Lung microvascular endothelial cell (primary cell): ENCODE measurements around the gene FDXACB1. TPM values are rescaled to one million over a fixed set of nuclear protein-coding genes. Genes with fewer than 3 reads are reported as not detected.
"Not testable (repeated sequence)": the region's sequence is repeated elsewhere in the genome, so short reads cannot be mapped to it uniquely, and the experiment has no call there.

Experiments
- DNase-seq, 2 donors: peaks; one replicate each; pipeline versions ENCODE4 v3.0.0 to v3.0.0-alpha.2; 2010; ENCODE audit warnings: low read depth in 2 of 2
- total RNA-seq: library from RNA; depleted of rRNA; stranded (reverse); fragments of >200 nt; gene quantifications from 2 replicates; pipeline ENCODE4 v1.2.1, GENCODE V29; 2014

The FDXACB1 gene
- total RNA-seq, 1 donor from 2014 or later = 2.0 TPM

DNA sequence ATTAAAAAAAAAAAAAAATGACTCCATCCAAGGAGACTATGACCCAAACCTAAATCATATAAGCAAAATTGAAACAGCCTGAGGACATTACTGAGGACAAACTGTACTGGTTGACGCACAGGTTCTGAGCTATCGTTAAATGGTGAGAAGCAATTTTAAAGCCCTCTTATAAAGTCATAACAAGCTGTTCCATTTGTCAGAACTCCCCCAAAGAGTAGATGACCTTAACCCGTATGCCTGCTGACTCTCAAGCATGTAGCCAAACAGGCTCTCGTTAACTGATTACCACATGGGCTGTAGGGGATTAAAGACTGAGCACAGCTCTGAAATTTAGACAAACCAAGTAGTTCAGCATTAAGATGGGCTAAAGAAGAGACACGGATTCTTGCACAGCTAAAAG, 30.4 kb upstream of the FDXACB1 start:
- DNase-seq = no peak

DNA sequence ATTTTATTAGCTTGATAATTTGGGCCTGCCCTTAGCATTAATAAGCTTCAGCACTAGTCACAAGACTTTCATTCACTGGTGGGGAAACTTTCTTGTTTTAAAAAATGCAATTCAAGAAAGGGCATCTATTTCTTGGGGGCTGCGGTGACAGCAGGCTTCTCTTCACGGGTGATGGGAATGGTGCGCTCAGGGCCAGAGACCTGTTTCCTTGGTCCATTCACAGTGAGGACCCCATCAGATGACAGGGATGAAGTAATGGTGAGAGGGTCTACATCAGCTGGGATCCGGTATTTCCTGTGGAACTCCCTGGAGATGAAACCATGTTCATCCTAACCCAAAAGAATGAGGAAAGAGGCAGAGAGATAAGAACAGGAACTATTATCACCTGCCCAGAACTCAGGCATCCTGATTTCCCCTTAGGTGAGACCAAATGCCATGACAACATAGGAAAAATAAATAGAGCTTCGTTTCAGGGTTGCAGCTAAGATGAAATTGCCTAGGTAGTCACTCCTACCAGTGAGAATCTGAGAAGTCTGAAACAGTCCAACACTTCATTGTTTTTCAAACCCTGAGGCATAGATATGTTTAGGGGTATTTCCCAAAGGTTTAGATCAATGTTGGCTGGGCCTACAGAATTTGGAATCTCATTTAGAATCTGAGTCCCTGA, 29.8 kb upstream of the FDXACB1 start:
- no peak for DNase-seq

DNA sequence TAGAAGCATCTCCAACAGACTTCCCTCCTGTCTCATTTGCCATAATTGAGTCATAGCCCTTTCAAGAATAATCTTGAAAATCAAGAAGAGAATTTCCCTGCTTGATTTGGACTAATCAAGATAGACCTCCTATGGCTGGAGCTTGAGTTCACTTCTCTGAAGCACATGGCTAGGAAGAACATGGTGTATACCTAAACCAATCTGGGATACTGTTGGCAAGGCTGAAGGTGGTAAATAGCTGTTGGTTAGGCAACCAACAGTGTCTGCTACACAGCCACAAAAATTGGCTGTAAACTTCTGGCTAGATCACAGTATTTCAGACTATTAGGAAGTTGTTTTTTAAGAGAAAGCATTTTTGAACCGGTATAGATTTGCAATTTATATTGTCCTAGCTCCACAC, 27.7 kb upstream of the FDXACB1 start:
- no peak for DNase-seq

DNA sequence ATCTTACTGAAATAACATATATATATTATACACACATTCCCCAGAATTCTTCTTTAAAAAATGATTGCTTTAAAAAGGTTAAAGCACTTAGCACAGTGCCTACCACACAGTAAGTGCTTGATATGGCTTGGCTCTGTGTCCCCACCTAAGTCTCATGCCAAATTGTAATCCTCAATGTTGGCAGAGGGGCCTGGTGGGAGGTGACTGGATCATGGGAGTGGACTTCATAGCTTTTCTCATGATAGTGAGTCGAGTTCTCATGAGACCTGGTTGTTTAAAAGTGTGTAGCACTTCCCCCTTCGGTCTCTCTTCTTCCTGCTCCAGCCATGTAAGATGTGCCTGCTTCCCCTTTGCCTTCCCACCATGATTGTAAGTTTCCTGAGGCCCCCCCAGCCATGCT, 26.4 kb upstream of the FDXACB1 start:
- no peak for DNase-seq

DNA sequence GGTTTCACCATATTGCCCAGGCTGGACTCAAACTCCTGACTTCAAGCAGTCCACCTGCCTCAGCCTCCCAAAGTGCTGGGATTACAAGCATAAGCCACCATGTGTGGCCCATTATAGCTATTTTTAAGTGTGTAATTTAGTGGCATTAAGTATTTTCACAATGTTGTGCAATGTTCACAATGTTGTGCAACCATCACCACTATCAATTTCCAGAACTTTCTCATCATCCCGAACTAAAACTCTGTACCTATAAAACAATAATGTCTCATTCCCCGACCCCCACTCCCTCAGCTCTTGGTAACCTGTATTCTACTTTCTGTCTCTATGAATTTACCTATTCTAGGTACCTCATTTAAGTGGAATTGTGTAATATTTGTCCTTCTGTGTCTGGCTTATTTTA, 7.9 kb upstream of the FDXACB1 start:
- no peak for DNase-seq

DNA sequence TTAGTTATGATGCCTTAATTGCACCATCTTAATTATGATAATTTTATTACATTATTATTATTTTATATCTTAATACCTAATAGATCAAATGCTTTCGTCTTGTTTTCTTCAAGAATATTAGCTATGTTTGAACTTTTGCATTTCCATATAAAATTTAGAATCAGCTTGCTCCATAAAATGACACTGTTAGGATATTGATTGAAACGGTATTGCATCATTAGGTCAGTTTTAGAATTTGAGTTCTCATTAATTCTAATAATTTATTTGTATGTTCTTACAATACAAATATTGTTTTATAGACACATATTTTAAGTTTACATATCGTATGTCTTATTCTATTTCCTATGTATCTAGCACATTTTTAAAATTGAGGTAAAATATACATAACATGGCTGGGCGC, 7.1 kb upstream of the FDXACB1 start:
- no peak for DNase-seq

DNA sequence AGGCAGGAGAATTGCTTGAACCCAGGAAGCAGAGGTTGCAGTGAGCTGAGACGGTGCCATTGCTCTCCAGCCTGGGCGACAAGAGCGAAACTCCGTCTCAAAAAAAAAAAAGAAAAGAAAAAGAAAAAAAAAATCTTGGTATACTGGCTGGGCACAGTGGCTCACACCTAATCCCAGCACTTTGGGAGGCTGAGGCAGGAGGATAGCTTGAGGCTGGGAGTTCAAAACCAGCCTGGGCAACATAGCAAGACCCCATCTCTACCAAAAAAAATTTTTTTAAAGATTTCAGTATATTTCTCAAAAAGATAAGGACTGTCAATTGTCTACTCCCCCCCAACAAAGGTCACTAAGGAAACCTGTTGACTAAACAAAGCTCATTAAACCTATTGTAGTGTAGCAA, 6.1 kb upstream of the FDXACB1 start:
- DNase-seq = not testable (repeated sequence)

DNA sequence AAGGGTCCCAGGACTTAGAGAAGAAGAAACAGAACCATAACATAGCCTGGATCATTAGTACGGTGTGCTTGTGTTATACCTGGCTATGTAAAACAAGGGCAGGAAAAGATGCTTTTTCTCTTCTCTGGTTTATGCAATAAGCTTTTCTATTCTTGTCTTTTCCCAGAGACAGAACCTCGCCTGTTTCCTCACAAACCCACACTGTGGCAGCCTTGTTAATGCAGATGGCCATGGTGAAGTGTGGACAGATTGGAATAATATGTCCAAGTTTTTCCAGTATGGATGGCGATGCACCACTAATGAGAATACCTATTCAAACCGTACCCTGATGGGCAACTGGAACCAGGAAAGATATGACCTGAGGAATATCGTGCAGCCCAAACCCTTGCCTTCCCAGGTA, 3.2 kb upstream of the FDXACB1 start:
- DNase-seq = no peak

DNA sequence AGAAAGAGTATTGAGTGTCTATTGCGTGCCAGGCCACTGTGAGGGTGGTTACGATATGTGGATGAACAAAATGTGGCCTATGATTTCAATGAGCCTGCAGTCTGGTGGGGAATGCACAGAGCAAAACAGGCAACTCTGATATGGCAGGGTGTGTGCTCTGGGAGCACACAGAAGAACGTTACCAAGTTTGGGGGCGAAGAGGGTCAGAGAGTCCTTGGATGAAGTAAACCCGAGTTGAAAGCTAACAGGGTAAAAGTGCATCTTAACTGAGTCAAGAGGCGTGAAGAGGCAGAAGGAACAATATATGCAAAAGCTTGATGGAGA, 634 bp upstream of the FDXACB1 start:
- DNase-seq = no peak

DNA sequence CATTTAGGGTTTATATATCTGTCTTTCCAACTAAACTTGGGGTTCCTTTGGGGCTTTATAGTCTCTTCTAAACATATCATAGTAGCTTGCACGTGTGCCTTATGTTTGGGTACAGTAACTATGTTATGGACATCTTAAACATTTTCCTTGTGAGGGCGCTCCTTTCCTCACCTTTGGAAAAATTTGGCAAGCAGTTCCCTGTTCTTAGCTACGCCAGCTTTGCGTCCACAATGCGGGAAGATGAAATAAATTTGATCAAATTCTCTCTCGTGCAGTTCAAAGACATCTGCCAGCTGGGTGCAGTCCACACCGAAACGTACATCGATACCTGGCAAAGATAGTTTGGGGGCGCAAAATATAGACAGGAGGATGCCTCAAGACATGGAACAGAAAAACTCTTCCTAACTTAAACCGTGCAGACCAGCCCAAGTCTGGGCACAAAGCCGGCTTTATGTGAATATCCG, 548 bp downstream of the FDXACB1 start:
- DNase-seq = peak in 1 of 2 donors; percentile 18

DNA sequence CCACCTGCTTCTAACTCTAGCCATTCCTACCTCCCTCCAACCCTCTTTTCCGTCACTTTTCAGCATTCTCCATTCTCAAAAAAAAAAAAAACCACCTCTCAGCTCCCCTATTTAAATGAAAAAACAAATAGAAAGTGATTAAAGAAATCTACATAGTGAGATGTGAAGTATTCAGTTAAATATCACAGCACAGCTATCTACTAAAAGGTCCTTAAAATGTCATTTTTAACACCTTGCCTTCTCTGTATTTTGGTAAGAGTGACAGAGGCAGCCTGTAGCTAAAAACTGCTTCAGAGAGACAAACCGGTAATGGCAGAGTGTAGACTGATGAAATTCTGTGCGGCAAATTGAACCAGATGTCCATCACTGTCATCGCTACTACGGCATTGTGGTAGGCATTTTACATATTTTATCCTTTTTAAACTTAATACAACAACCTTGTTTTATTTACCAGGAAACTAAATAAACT, 7.2 kb downstream of the FDXACB1 start:
- peak in 1 of 2 donors; percentile 20 for DNase-seq

DNA sequence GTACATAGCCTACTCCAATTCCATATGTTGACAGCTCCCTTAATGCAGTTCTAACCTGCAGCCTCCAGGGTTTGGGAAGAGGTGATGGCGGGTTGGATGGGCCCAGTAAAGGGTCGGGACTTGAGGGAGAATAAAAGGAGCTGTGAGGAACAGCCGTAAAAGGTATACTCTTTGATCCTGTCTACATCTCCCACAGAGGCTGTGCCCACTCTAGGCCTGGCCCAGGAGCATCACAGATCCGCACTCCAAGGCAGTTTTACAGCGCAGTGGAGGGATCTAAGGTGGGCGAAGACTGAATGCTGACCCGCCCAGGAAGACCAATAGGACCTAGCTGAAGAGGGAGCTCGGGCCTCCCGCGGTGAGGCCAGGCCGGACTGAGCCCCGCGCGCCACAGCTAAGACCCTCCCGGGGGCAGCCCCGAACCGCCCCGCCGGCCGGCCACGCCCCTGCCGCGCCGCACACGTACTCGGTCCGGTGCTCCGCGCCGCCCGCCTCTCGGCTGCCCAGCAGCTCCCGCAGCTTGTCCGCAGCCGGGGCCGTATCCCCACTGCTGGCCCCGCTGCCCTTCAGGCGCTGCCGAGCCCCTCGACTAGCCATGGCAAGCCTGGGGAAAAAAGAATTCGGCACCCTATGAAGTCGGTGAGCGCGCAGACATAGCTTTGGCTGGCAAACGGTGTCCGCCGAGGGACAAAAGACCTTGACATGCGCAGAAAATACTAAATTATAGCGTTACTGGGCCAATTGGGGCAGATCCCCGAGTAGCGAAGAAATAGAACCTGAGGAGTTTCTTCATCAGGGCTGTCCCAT, 7.9 kb downstream of the FDXACB1 start, which contains the start of gene ALG9:
Gene ALG9 (minus strand): TSS at position 696 of the 807 bp plus-strand sequence. CDS start 99 bp downstream, at position 597.
- peak; percentile 86 to 88 for DNase-seq

DNA sequence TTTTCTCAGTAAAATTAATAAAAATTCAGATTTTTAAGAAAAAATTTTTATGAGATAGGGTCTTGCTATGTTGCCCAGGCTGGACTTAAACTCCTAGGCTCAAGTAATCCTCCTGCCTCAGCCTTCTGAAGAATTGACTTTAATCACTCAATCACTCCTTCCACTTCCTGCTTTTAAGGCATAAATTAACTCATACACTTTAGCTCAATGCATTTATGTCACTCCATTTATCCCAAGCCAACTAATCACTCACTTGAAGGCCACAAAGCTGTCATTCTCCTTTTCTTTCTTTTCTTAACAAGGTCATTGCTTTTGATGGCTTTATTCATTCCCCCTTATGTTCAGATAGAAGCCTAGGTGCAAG, 8.5 kb downstream of the FDXACB1 start:
- DNase-seq = no peak

DNA sequence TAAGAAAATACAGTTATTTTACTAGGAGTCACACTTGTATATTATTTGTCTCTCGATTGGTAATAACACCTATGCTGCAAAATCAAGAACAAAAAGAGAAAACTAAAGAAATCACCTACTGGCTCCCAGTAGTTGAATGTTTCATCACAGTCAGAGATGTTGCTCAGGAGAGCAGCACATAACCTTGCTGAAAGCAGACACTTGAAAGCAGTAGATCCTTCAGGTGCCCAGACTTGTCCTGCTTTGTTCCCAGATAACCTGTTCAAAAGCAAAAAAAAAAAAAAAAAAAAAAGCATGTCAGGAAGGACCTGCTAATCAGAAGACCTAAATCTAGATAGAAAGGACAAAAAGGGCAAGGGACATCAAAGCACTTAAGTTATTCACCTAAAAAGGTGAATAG, 8.9 kb downstream of the FDXACB1 start:
- DNase-seq = no peak

DNA sequence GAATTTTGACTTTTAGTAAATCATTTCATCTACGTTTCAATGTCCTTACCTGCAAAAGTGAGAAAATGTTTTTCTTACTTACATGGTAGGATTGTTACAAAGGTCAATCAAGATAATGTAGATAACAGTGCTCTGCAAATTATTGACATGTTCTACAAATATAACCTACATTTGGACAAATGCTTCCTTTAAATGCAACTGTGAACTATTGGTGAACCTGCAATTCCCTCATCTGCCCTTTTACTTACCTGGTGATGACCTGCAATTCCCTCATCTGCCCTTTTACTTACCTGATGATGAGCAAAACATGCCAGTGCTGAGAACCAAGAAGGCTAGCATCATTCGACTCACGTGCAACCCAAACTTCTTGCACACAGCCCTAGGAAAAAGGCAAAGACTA, 18.7 kb downstream of the FDXACB1 start:
- DNase-seq = no peak

DNA sequence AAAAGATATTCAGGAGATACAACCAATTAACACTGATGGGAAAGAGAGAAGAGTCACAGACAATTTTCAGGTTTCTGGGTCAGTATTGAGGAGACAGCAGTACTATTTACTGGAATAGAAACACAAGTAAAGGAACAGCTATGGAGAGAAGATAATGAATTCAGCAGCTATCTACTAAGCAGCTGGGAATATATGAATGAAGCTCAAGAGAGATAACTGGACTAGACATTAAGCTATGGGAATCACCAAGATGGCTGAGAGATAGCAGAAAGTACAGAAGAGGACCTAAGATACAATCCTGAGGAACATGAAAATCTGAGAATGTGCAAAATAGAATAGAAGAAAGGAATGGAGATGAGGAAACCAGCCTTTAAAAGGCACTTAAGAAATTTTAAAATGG, 23.5 kb downstream of the FDXACB1 start:
- DNase-seq = no peak

DNA sequence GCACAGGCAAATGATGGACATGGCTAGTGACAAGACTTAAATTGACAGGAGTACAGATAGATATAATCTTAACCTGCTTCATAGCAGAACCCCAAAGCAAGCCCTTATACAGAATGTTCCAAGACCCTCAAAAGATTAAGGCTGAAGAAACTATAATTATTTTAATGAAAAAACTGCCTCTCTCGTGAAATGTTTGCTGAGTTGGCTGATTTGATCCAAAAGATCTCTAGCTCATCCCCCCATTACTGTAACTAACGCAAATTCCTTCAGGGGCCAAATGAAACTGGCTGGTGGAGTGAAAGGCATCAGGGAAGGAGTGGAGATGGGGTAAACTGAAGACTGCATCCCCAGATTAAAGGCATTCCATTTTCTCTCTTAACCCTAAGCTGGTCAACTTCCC, 26.9 kb downstream of the FDXACB1 start:
- no peak for DNase-seq

DNA sequence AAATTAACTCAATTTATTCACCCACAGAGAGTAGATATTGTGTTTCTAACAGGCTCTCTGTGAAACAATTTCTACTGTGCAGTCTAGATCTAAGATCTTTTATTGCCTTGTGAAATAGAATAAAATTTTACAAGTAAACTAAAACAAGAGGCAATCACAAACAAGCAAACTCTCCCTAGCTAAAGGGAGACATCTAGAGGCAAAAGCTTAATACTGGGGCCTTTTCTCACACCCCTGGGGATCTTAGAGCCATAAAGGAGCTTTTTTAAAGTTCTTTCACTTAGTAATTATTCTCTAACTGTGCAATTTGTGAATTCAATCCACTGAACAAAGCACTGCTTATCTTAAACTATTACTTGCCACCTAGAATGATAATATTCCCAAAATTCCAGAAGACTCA, 27.3 kb downstream of the FDXACB1 start:
- peak; percentile 26 to 35 for DNase-seq

DNA sequence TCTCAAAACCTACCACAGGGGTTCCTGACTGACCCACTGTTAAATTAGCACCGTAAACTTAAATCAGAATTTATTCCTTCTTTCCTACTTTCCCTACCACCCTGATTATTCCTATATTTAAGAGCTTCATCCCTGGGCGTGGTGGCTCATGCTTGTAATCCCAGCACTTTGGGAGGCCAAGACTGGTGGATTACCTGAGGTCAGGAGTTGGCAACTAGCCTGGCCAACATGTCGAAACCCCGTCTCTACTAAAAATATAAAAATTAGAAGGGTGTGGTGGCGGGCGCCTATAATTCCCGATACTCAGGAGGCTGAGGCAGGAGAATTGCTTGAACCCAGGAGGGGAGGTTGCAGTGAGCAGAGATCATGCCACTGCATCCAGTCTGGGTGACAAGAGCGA, 27.9 kb downstream of the FDXACB1 start:
- DNase-seq = no peak

DNA sequence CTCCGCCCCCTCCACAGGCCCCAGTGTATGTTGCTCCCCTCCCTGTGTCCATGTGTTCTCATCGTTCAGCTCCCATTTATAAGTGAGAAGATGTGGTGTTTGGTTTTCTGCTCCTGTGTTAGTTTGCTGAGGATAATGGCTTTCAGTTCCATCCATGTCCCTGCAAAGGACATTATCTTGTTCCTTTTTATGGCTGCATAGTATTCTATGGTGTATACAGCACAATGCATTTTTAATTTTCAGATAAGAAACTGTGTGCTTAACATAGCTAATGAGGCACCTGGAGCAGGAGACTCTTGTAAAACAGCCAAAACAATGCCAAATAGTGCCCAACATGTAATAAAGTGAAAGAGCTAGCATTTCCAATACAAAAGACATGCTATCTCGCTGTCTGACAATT, 29.3 kb downstream of the FDXACB1 start:
- DNase-seq = no peak

DNA sequence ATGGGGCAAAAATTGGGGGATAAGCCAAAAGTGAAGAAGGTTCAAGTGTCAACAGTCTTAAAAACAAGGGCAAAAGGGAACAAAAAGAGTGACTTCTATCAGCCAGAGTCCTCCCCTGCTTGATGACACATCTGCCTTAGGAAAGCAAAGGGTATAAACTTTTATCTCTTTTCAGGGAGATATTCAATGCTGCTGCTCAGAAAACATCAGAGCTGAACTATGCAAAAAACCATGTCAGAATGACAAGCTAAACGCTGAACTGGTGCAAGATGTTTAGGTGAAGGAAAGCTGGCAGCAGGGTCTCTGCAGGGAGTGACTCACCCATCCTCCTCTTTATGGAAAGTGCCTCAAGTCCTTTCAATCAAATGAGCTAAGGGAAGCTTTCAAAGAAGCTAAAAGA, 32.3 kb downstream of the FDXACB1 start:
- DNase-seq = peak; percentile 0 to 80

DNA sequence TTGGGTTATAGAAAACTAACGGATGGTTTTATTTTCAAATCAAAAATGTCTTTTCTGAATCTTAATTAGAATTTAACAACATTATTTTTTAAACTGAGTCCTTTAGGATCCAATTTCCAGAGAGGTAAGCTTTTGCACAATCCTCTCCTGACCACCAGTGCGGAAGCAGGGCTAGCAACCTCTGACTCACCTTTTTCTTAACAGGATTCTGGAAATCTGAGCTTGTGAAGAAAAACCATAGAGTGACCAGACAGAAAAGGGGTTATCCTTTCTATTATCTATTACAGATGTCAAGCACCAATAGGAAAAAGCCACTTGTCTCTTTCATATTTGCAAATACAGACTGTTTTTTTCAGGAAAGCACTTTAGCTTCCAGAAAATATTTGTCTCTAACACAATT, 32.9 kb downstream of the FDXACB1 start:
- peak; percentile 21 to 41 for DNase-seq
